Activated T-helper 1 cell treated with anti-CD3 and anti-CD28 coated beads, Interleukin-2, amount 50 U/mL, for 16 hours (primary cell): ENCODE results near the gene TFF3.

Experiments
- DNase-seq, 2 donors: peaks; one replicate each; pipeline ENCODE4 v3.0.0-alpha.2; 2020; ENCODE audit warnings: low read depth in 1 of 2, low spot score in 1 of 2

TFF3 gene

DNA sequence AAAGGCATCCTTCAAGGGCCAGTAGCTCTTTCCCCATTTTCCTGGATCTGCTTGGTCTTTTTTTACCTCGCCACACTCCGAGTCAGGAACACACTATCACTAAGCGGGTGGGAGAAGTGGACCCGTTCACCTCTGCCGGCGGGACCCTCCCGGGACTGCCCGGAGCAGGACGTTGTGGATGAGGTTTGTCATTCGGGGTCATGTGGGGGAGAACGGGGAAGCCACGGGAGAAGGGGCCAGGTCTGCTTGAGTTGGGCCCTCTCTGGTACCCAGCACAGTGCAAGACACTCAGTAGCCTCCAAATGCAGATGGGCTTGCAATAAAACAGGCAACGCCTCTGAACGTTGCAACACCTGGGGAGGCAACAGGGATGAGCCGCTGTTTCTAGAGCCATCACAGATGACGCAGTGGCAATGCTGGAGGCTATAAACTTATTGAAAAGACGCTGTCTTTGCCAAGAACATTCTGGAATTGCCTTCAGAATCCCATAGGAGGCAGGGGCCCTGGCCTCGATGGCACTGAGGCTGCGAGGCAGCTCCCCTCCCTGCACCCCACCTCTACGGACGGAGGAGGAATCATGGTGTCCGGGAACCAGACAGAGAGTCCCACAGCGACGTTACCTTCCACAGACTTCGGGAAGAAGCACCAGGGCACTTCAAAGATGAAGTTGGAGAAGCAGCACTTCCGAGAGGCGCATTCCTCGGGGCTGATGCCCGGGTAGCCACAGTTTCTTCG lies 31.8 kb upstream of the TFF3 start:
- no peak for DNase-seq

DNA sequence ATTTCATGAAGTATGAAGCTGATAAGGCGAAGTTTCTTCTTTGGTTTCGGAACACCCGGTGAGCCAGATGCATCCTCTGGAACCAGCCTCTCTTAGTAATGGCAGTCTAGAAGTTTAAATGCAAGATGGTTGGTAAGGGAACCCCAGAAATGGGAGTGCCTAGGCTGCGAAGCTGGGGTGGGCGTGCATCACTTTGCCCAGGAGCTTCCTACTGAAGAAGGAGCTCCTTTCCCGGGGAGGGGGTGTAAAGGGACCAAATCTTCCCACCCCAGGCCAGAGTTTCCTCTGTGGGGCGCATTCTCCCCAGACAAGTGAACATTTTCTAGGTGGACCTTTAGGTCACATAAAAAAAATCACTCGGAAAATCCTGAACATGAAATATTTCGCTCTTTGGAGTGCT lies 31.2 kb upstream of the TFF3 start:
- DNase-seq = no peak

DNA sequence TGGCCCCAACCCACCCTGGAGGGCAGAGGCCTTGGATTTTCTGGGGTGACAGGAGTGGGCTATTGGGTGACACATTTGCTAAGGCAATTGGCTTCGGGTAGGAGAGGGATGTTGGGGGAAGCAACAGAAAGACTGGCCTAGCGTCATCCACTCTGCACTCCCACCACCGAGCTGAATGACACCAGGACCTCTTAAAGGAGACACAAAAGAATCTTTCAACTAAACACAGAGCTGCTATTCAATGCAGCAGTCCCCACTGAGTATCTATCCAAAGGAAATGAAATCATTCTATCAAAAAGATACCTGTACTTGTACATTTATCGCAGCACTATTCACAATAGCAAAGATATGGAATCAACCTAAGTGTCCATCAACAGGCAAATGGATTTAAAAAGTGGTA lies 29.4 kb upstream of the TFF3 start:
- DNase-seq = no peak

DNA sequence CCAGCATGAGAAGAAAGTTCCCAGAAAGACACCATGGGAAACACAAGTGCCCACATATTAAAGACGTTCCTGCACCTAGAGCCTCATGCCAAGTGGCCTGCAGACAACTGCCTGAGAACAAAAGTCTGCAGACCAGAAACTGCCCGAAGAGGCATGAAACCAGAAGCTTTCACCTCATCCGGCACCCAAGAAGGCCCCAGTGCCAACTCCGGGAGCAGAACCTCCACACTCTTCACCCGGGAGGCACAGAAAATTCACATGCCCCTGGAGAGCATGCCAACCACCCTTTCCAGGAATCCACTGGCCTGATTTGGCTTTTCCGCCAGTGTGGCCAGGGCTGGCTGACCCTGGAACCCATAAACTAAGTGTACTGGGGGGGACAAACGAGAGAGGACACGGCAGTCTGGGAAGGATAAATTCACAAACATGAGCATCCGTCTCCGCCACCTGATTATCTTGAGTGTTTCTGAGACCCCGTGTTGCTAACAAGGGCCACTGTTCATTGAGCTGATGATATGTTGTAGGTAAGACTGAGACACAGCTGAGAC lies 28.8 kb upstream of the TFF3 start:
- no peak for DNase-seq

DNA sequence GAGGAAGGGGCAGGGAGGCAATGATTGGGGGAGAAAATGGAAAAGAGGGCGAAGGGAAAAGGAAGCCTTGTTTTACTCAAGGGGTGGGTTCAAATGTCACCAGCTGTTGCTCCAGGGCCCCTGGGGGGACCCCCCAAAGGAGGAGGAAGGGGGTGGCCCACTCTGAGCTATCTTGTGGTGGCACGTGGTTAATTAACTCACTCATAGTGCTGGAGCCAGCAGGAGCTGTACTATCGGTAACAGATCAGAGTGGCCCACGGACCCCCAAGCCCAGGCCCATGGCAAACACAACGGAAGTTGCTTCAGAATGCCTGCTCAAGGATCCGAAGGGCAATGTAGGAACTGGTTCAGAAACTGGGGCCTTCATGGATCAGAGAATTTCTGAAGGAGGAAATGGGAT lies 28.3 kb upstream of the TFF3 start:
- no peak for DNase-seq

DNA sequence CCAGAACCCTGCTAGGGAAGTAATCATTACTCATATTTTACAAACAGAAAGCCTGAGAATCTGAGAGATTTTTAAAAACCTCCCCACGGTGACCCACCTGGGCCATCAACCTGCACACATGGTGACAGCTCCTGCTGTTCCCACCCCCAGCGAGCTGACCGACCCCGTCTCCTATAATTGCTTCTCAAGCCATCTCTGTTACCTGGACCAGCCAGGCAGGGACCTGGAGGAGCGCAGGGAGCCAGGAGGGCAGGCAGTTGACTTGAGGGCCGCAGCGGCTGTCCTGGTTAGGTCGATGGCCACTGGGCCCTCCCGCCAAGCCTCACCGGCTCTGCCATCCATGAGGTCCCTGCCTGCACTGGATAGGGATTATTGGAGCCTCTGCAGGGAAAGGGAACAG lies 27.9 kb upstream of the TFF3 start:
- DNase-seq = no peak

DNA sequence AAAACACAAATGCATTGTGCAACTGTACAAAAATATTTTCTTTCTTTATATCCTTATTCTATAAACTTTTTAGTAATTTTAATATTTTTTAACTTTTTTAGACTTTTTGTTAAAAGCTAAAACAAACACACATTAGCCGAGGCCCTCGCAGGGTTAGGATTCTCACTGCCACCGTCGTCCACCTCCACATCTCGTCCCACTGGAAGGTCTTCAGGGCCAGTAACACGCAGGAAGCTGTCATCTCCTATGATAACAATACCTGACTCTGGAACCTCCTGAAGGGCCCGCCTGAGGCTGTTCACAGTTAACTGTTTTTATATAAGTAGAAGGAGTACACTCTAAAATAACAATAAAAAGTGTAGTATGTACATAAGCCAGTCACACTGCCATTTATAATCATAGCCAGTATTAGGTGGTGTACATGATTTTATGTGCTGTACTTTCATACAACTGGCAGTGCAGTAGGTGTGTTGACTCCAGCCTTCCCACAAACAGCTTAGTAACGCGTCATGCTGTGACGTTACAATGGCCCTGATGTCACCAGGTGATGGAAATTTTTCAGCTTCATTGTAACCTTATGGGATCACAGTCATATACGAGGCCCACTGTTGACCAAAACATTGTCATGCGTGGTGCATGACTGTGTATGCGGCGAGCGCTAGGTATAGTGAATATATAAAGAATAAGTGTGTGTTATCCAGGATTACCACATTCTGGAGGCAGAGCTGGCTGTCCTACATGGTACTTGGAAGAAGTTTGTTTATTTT lies 26.8 kb upstream of the TFF3 start:
- DNase-seq = no peak

DNA sequence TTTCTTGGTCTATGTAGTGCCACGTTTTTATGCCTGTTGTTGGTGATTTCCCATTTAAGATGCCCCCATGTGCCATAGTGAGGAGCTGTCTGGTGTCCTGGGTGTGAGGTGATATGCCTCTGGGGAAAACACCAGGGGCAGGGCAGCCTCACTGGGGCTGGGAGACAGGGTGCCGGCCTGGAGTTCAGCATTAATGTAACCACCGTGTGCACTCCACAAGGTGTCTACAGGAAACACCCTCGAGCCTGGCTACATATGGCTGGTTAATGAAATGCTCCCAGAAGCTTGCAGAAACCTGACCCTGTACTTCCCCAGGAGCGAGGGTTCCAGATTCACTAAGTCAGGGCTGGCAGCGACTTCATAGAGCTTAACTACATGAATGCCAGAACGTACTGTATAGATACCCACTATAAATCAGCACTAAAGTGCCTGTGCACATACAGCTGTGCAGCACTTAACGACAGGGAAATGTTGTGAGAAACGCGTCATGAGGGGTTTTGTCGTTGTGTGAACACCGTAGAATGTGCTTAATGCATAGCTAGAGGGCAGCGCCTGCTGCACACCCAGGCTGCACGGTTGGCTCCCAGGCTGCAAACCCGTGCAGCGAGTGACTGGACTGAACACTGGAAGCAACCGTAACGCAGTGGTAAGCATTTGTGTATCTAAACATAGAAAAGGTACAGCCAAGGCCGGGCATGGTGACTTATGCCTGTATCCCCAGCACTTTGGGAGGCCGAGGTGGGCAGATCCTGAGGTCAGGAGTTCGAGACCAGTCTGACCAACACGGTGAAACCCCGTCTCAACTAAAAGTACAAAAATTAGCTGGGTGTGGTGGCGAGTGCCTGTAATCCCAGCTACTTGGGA lies 25.2 kb upstream of the TFF3 start:
- DNase-seq = no peak

DNA sequence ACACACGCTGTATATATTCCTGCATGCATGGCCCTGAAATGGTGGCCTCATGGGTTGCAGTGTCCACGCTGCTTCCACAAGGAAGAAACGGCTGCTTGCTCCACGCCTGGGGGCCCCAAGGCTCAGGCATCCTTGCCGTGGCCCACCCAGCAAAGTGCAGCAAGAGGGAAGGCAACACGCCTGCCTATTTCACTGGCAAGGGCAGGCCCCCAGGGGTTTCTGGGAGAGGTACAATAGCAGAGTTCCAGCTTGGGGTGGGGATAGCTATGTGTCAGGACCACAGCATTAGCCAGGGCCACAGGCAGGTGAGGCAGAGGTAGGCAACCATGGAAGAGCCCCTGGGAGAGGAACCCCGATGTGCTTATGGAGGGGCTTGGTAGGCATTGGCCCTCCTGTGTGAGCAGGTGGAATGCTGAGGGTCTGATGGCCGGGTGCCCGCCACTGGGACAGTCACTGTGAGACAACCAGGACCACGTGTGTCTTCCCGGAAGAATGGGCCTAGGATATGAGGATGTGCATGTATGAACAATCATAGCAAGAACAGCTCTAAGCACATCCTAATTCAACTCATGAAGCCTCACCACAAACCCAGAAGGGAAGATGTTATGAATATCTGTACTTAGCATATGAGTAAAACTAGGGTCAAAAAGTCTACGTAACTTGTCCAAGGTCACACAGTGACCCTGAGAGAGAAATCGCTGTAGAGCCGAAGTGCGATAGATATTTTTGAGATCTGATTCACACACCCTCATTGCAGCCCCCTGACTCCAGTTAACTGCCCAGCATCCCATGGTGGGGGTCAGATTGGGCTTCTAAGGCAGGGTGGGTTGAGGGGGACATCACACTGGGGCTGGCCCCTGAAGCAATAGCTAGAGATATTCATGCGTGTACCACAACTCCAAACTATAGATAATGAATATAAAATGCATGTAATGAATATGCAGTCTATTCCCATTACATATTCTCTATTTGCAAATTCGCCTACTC lies 23.8 kb upstream of the TFF3 start:
- DNase-seq = no peak

DNA sequence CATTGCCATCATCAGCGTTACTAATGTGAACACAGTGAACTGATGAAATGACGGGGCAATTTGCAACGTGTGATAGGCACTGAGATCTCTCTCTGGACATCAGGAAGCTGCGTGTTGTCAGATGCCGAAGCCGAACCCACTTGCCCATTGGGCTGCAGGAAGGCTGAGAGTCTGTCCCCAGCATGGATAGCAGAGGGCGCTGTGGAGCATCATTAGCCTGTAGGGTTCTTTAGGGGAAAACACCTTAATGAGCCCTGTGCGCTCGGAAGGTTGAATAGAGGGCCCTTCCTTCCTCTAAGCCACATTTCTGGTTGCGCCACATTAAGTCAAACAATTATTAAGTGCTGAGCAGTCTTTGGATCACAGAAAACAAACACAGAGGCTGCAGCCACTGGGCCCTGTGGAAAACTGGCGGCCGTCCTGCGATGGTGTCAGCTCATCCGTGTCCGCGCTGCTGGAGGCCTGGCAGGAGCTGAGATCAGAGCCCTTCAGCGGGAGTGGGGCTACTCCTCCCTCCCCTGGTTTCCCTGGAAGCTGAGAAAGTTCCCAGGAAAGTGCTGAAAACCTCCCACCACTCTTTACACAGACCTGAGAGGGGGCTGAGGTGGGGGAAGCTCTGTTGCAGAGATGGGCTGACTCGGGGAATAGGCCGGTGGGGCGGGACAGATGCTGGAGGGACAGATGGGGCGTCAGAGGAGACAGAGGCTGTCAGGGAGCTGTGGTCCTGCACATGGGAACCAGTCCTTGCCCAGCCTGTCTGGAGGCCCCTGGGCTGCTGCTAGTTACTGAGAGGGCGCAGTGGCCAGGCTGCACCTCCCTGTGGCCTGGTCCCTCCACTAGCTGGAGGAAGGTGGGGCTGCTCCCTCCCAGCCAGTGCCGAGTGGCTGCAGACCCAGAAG lies 22.9 kb upstream of the TFF3 start:
- DNase-seq = peak; percentile 57 to 71

DNA sequence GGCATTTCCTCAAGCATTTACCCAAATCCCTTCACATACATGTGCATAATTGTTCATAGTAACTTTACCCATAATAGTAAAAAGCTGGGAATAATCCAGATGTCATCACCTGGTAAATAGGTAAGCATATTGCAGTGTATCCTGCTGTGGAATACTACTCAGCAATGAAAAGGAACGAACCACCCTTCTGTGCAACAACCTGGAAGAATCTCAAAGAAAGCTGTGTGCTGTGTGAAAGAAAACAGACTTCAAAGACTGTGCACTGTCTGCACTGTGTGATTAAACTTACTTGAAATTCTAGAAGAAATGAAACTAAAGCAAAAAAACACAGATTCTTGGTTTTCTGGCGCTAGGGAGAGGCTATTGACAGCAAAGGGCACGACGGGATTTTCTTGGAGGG lies 22.1 kb upstream of the TFF3 start:
- DNase-seq = no peak

DNA sequence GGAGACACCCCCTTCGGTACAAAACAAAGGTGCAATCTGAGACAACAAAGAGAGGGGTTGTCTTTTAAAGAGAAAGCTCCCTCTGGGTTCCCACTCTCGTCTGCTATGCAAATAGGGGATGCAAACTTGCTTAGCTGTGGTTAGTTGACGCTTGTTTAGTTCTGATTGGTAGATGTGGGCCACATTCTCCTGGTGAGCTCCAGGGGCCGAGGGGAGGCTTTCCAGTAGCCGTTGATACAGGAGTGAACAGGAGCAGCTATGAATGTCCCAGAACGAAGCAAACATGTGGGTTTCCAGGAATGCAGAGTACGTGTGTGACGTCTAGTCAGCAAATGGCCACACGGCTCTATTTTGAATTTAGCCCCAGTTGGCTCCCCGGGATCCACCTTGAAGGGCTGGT lies 20.8 kb upstream of the TFF3 start:
- no peak for DNase-seq

DNA sequence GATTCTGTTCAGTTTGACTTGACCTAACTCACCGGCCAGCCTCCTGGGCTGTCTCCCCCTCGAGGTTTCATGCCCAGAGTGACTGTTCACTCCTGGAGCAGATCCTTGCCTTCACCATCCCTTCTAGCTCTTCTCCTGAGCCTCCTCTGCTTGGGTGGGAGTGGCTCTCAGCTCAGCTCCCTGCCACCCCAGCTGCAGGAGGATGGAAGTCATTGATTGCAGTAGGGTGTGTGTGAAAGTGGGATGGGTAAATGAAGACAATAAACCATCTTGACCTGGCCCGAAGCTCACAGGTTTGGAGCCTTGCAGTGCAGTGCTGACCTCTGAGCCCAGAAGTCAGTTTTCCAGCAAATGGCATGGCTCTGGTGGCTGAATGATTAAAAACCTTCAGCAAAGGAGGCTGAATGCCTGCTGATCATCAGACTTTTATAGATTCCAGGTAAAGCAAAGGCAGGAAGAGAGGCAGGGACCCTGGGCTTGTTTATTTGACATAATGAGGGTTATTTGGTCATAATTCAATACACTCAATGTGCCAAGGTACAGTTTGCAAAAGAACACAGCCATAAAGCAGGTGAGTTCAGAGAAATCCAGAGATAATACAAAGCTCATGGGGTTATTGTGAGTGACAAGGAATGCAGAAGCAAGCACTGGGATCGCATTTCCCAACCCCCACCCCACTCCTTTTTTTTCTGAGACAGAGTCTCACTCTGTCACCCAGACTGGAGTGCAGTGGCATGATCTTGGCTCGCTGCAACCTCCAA lies 17.5 kb upstream of the TFF3 start:
- DNase-seq = no peak

DNA sequence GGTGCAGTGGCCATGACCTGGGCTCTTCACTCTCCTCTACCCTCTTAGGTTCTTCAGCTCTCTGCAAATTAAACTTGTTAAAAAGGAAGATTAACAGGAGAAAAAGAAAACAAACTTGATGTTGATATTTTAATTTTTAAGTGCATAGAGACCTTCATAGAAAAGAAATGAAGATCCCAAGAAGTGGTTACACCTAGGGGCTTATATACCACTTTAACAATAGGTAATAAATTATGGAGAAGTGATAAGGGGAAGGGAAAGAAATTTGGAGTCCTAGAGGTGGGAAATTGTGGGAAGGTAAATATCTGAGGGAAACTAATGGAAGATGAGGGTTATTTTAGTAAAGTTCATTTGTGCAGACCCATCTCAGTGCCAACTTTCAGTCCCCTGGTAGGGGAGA lies 16.5 kb upstream of the TFF3 start:
- DNase-seq = no peak

DNA sequence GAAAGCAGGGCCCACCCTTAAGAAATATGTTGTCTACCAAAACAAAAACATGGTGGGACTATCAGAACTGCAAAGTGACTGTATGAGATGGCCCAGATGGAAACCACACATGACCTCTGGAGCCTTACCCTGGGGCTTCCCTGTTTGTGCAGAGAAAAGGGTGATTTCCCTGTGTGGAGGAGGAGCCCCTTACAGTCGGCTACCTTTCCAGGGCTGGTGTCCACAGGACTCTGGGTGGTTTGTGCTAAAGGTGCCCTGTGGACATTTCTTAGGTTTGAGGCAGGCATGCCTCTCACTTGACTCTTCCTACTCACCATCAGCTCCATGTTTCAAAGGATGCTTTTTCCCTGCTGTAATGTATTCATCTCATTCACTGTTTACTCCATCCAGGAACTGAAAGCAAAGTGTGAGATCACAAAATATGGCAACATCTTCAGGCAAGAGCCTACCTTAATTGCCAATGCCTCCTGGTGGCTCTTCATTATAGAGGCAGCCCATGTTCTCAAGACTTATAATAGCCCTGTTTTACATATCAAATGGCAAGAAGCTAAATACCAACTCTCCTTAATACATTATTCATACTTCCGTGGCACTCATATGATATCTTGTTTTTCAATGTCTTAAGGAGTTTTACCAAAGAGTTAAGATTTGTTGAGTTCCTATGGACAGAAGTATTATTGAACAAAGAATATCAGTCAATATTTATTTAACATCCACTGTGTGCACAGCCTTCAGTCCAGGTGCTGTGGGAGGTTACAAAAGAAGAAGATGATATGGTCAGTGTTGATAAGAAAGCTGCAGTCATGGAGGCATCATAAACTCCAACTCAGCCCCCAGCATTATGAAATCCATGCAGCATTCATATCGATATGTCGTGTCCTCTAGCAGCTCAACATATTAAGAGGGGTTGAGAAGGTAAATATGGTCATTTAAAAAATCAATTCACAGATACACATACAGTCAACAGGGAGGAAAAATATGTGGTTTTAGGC lies 15.5 kb upstream of the TFF3 start:
- DNase-seq = no peak

DNA sequence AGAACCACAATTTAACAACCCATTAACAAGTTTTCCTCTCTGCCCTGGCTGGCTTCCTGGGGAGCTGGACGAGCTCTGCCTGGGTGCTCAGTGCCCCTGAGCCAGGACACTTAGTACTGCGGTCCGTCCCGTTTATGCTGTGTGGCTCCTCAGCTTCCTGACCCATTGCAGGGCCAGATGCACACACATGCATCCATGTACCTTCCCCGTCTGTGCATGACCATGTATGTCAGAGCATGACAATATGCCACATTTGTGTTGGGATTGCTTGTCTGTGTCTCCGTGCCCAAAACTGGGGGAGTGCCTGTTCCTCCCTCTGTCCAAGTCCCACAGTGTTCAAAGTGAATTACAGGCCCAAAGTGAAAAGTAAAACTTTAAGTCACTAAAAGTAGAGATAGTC lies 9.7 kb upstream of the TFF3 start:
- DNase-seq = no peak

DNA sequence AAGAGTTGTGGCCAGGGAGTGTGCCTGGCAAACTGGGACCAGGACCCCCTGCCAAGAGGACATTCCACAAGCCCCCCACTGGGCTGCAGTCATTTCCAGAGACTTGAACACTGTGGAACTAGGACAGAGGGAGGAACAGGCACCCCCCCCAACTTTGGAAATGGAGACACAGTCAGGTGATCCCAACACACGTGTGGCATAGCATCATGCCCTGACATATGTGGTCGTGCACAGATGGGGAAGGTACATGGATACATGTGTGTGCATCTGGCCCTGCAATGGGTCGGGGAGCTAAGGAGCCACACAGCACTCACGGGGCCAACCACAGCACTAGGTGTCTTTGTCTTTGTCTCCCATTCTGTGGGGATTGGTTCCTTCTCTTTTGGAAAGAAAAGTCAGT lies 6.6 kb upstream of the TFF3 start:
- no peak for DNase-seq

DNA sequence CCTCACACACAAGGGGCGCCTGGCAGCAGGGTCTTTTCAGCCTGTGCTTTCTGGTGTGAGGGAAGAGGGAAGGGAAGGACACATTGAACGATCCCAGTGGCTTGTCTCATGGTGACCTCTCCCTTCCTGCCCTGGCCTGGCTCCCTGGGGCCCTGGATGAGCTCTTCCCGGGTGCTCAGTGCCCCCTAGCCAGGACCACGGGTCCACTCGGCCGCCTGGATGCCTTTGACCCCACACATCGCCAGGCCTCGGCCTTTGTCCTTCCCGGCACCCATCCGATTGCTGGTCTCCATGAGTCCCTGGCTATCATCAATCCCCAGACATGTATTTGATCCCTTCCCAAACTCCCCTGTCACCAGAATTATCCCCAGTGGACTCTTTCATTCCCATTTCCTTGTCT lies 6.0 kb upstream of the TFF3 start:
- DNase-seq = no peak
